Panc1 (cell line): ENCODE data around the gene LLGL1. TPM values are rescaled to one million over a fixed set of nuclear protein-coding genes. Genes with fewer than 3 reads are reported as not detected.

ENCODE experiments used
- ATAC-seq: fragments of 200-7000 bp; cut with Tn5 transposase; 2 replicates; pipeline ENCODE4 v1.9.1; 2020; ENCODE audit warnings: mild to moderate bottlenecking, moderate library complexity
- BruUV-seq: library from RNA; stranded (reverse); fragments of 400-500 nt; replicated peaks from 2 replicates; lab custom pipeline; 2021; lab: Mats Ljungman, UMichigan
- CTCF ChIA-PET: fragments of 300-600 bp; sonication (Branson Sonifier 250); formaldehyde crosslinking; loops from one replicate; lab custom pipeline; 2022; ENCODE audit warnings: antibody characterized with exemption; lab: Charles Lee
- POLR2A ChIA-PET: fragments of 300-600 bp; sonication (Branson Sonifier 250); formaldehyde crosslinking; loops from one replicate; lab custom pipeline; 2022; ENCODE audit warnings: antibody characterized with exemption; lab: Charles Lee
- DNase-seq: peaks from one replicate; pipeline ENCODE4 v3.0.0-alpha.2; 2010; ENCODE audit warnings: low read depth, low spot score
- H3K27ac ChIP-seq: 2 replicates; pipeline ENCODE4 v1.5.1; 2011; ENCODE audit warnings: mild to moderate bottlenecking, low read length, inconsistent platforms
- H3K27me3 ChIP-seq: fragments of 200-500 bp; sonication (Bioruptor generic); 2 replicates; pipeline ENCODE4 v1.6.0; 2014; ENCODE audit warnings: low read length, inconsistent platforms; ENCODE audit not compliant: control insufficient read depth, insufficient read depth
- H3K36me3 ChIP-seq: fragments of 200-500 bp; sonication (Bioruptor generic); 2 replicates; pipeline ENCODE4 v1.5.1; 2014; ENCODE audit warnings: inconsistent platforms, mild to moderate bottlenecking, low read length, moderate library complexity; ENCODE audit not compliant: control insufficient read depth, insufficient read depth
- H3K4me1 ChIP-seq: 2 replicates; pipeline ENCODE4 v1.5.1; 2011; ENCODE audit warnings: inconsistent platforms, mild to moderate bottlenecking, low read length, moderate library complexity; ENCODE audit not compliant: control insufficient read depth, insufficient read depth
- H3K4me3 ChIP-seq, 2 experiments: 2 replicates each; pipeline ENCODE4 v1.5.1; 2011 to 2012; ENCODE audit warnings: low read depth in 2 of 2, low read length in 2 of 2, mild to moderate bottlenecking in 2 of 2, inconsistent platforms in 1 of 2, moderate library complexity in 1 of 2
- H3K9me3 ChIP-seq: fragments of 200-500 bp; sonication (Bioruptor generic); 2 replicates; pipeline ENCODE4 v1.5.1; 2014; ENCODE audit warnings: low read depth, mild to moderate bottlenecking, inconsistent platforms, low read length, moderate library complexity; ENCODE audit not compliant: control insufficient read depth, insufficient read depth
- CTCF ChIP-seq: fragments of 450-650 bp; IDR thresholded peaks from 2 replicates; pipeline ENCODE4 v1.5.1; 2017; ENCODE audit warnings: mild to moderate bottlenecking
- POLR2AphosphoS5 ChIP-seq: IDR thresholded peaks from 2 replicates; pipeline ENCODE4 v1.6.1; 2012; ENCODE audit warnings: mild to moderate bottlenecking, low read depth, low read length, moderate library complexity
- REST ChIP-seq, 2 experiments: IDR thresholded peaks; 2 replicates each; pipeline ENCODE4 v1.6.1; 2011 to 2012; ENCODE audit warnings: low read depth in 2 of 2, control low read depth in 1 of 2, low read length in 1 of 2, mild to moderate bottlenecking in 1 of 2, moderate library complexity in 1 of 2; ENCODE audit not compliant: insufficient read depth in 1 of 2
- SIN3A ChIP-seq: IDR thresholded peaks from 2 replicates; pipeline ENCODE4 v1.6.1; 2012; ENCODE audit warnings: low read depth, mild to moderate bottlenecking, low read length, moderate library complexity, borderline replicate concordance; ENCODE audit not compliant: insufficient read depth
- TCF7L2 ChIP-seq: IDR thresholded peaks from 2 replicates; pipeline ENCODE4 v1.6.1; 2011; ENCODE audit warnings: mild to moderate bottlenecking, low read depth, low read length, inconsistent platforms
- in situ Hi-C: cut with HindIII; loops from 2 replicates; pipeline ENCODE4 v1.10.0; 2016; ENCODE audit warnings: low sequenced_read_pairs, low pct_unique_long_range_greater_than_20kb
- intact Hi-C: fragments of 100-400 bp; cut with micrococcal nuclease; formaldehyde crosslinking; loops from one replicate; pipeline ENCODE4 v1.10.0; 2022; ENCODE audit not compliant: unreplicated experiment
- total RNA-seq: library from RNA; stranded (reverse); gene quantifications from one replicate; pipeline ENCODE4 v1.2.1, GENCODE V29; 2021; ENCODE audit not compliant: unreplicated experiment

LLGL1 gene
- total RNA-seq, 1 experiment from 2014 or later = 18.4 TPM

GRCh38 chr17:18187821-18188761 lies 37.3 kb upstream of the LLGL1 start:
- intact Hi-C loops = no loop called here
- peaks cover 2% of the 10 kb centered on the region; the same call in 1 of the 2 replicates for H3K36me3 ChIP-seq
- no peak overlapping the region; the same call in 1 of the 2 replicates for H3K27ac ChIP-seq
- DNase-seq (no peak), ATAC-seq (no peak)
- no TSS peak for BruUV-seq
- H3K4me1 ChIP-seq = peaks cover 34% of the 10 kb centered on the region
- TF ChIP-seq POLR2AphosphoS5 = no peak
- TF ChIP-seq REST (IDR thresholded peaks at IDR 0.05; ENCODE audit: insufficient read depth in 1 of 2, low read depth in 2 of 2, low read length in 1 of 2) = no peak
- no peak for TF ChIP-seq TCF7L2
- no peak for TF ChIP-seq CTCF
- TF ChIP-seq SIN3A = no peak
- CTCF ChIA-PET = no interaction called here
- H3K4me3 ChIP-seq = peak overlapping the region; percentile 56 to 84
- no peaks in the 10 kb centered on the region for H3K27me3 ChIP-seq
- POLR2A ChIA-PET = no interaction called here
- H3K9me3 ChIP-seq = no peaks in the 10 kb centered on the region
- in situ Hi-C loops = no loop called here

- POLR2A ChIA-PET = no interaction called here
- BruUV-seq = no TSS peak
- Histone ChIP-seq H3K27ac (no peak overlapping the region), H3K9me3 (no peaks in the 10 kb centered on the region), H3K4me3 (no peak overlapping the region), H3K4me1 (peaks cover 34% of the 10 kb centered on the region), H3K36me3 (peaks cover 9% of the 10 kb centered on the region), H3K27me3 (no peaks in the 10 kb centered on the region)
- TF ChIP-seq TCF7L2 = no peak
- no peak for TF ChIP-seq CTCF
- no peak for TF ChIP-seq REST (IDR thresholded peaks at IDR 0.05; ENCODE audit: insufficient read depth in 1 of 2, low read depth in 2 of 2, low read length in 1 of 2)
- no peak for TF ChIP-seq POLR2AphosphoS5
- TF ChIP-seq SIN3A = no peak
- intact Hi-C loops = no loop called here
- no peak for ATAC-seq
- in situ Hi-C loops = no loop called here
- CTCF ChIA-PET = no interaction called here
- DNase-seq = no peak
Observed at GRCh38 chr17:18190628-18191235, 34.7 kb upstream of the LLGL1 start.
